ENCODE measurements around the gene SEPTIN1.

Gene SEPTIN1

DNA sequence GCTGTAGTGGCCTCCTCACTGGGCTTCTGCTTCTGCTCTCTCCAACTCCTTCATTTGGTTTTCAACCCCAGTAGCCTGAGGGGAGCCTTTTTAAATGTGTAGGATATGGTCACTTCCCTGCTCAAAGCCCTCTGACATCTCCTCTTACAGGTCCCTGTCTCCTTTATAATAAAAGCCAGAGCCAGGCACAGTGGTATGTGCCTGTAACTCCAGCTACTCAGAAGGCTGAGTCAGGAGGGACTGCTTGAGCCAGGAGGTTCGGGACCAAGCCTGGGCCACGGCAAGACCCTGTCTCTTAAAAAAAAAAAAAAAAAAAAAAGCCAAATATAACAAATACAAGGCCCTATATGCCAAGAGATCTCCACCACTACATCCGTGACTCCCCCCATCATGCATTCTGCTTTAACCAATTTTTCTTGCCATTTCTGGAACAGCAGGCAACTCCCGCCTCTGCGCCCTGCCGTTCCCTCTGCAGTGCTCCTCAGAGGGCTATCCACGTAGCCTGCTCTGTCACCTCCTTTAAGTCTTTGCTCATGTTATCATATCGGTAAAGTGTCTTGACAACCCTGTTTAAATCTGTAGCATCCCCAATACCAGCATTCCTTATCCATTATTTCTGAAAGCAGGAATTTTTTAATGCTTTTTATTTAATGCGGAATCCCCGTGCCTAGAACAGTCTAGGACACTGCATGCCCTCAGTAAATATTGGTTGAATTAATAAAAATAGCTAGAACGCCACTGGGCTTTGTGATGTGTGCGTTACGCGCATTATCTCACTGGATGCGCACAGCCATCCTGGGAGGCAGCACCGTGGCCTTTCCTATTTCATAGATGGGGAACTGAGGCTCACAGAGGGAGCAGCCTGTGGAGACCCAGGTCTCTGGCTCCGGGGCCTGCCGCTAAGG, 34.5 kb upstream of the SEPTIN1 start:
- Histone ChIP-seq H3K27me3 (ENCODE audit: control insufficient read depth in 2 of 2, insufficient read depth in 2 of 2, low read length in 2 of 2) (no peaks in the 10 kb centered on the region), H3K36me3 (ENCODE audit: control insufficient read depth in 2 of 2, insufficient read depth in 2 of 2, low read length in 2 of 2) (peaks cover 17 to 26% of the 10 kb centered on the region in 2 donors), H3K9ac (ENCODE audit: low read depth in 1 of 2, low read length in 2 of 2) (peak overlapping the region; percentile 72 to 82), H3K4me3 (ENCODE audit: low read length in 2 of 2) (peak overlapping the region; percentile 70 to 73), H3K9me3 (ENCODE audit: control insufficient read depth in 2 of 2, low read length in 2 of 2) (no peaks in the 10 kb centered on the region), H3K27ac (ENCODE audit: low read depth in 2 of 2, low read length in 2 of 2) (peak overlapping the region; percentile 88 to 90), H3K4me1 (ENCODE audit: control insufficient read depth in 2 of 2, insufficient read depth in 2 of 2, low read length in 2 of 2) (peaks cover 9 to 15% of the 10 kb centered on the region in 2 donors)

DNA sequence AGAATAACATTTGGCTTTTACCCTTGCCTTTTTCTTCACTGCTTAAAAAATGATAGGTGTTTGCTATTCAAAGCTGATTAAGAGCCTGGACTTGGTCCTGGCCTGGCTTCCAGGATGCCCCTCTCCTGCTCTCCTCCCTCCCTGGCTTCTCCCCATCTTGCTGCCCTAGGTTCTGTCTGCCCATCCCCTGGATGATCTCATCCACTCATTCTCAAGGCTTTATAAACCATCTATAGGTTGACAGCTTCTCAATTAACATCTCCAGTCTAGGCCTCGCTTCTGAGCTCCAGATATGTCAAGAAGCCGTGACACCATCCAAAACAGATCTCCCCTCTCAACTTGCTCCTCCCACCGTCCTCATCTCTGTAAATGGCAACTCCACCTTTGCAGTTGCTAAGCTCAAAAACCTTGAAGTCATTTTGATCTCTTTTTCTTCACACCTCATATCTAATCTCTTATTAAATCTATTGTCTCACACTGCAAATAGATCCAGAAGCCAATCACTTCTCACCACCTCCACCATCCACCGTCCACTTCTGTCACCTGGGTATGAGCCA, 33.8 kb upstream of the SEPTIN1 start:
- Histone ChIP-seq H3K27me3 (ENCODE audit: control insufficient read depth in 2 of 2, insufficient read depth in 2 of 2, low read length in 2 of 2) (no peaks in the 10 kb centered on the region), H3K4me3 (ENCODE audit: low read length in 2 of 2) (no peak overlapping the region), H3K9me3 (ENCODE audit: control insufficient read depth in 2 of 2, low read length in 2 of 2) (no peaks in the 10 kb centered on the region), H3K4me1 (ENCODE audit: control insufficient read depth in 2 of 2, insufficient read depth in 2 of 2, low read length in 2 of 2) (peaks cover 9 to 15% of the 10 kb centered on the region in 2 donors), H3K9ac (ENCODE audit: low read depth in 1 of 2, low read length in 2 of 2) (no peak overlapping the region), H3K36me3 (ENCODE audit: control insufficient read depth in 2 of 2, insufficient read depth in 2 of 2, low read length in 2 of 2) (peaks cover 11 to 27% of the 10 kb centered on the region in 2 donors), H3K27ac (ENCODE audit: low read depth in 2 of 2, low read length in 2 of 2) (no peak overlapping the region)

DNA sequence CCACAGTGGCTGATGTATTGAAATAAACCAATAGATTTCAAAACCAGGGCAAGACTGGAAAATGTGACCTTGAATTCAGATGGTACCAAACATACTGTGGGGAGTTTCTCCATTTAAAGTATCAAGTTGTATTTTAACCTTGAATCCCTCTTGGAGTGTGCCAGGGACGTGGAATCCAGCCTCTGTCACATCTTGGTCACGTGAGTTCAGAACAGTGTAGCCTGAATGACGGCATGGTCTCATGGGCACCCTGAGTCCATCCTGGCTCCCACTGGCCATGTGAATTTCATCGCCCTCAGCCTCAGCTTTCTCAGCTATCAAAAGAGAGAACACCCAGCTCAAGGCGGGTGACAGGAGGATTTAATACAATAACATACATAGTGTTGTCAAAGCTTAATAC, 31.8 kb upstream of the SEPTIN1 start:
- H3K36me3 ChIP-seq (ENCODE audit: control insufficient read depth in 2 of 2, insufficient read depth in 2 of 2, low read length in 2 of 2): peaks cover 3 to 18% of the 10 kb centered on the region in 2 donors
- H3K4me1 ChIP-seq (ENCODE audit: control insufficient read depth in 2 of 2, insufficient read depth in 2 of 2, low read length in 2 of 2): peaks cover 12 to 23% of the 10 kb centered on the region in 2 donors
- H3K9ac ChIP-seq (ENCODE audit: low read depth in 1 of 2, low read length in 2 of 2): no peak overlapping the region
- H3K9me3 ChIP-seq (ENCODE audit: control insufficient read depth in 2 of 2, low read length in 2 of 2): no peaks in the 10 kb centered on the region
- no peak overlapping the region for H3K27ac ChIP-seq (ENCODE audit: low read depth in 2 of 2, low read length in 2 of 2)
- no peak overlapping the region for H3K4me3 ChIP-seq (ENCODE audit: low read length in 2 of 2)
- no peaks in the 10 kb centered on the region for H3K27me3 ChIP-seq (ENCODE audit: control insufficient read depth in 2 of 2, insufficient read depth in 2 of 2, low read length in 2 of 2)

DNA sequence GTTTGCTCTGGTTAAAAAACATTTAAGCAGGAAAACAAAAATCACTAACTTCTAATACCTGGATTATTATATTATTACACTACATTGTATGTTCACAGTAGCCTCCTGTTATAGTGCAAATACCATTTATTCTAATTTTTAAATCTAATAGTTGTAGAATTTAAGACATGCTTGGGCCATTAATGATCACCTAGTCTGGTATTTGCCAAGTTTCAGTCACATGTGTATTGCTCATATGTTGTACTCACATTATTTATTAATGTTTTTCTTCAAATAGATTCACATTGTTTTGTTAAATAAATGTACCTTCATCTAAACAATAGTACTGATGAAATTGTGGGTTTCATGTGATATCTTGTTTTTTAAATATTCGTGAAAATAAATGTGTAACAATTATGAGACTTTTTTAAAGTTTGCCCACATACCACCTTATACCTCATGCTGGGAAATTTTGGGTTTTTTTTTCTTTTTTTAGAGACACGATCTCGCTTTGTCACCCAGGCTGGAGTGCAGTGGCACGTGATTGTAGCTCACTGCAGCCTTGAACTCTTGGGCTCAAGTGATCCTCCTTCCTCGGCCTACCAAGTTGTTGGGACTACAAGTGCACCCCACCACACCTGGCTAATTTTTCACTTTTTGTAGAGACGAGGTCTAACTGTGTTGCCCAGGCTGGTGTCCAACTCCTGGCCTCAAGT, 30.9 kb upstream of the SEPTIN1 start:
- no peak overlapping the region for H3K4me3 ChIP-seq (ENCODE audit: low read length in 2 of 2)
- no peak overlapping the region for H3K9ac ChIP-seq (ENCODE audit: low read depth in 1 of 2, low read length in 2 of 2)
- H3K36me3 ChIP-seq (ENCODE audit: control insufficient read depth in 2 of 2, insufficient read depth in 2 of 2, low read length in 2 of 2): peaks cover 3 to 18% of the 10 kb centered on the region in 2 donors
- peaks cover 12 to 23% of the 10 kb centered on the region in 2 donors for H3K4me1 ChIP-seq (ENCODE audit: control insufficient read depth in 2 of 2, insufficient read depth in 2 of 2, low read length in 2 of 2)
- no peaks in the 10 kb centered on the region for H3K27me3 ChIP-seq (ENCODE audit: control insufficient read depth in 2 of 2, insufficient read depth in 2 of 2, low read length in 2 of 2)
- H3K9me3 ChIP-seq (ENCODE audit: control insufficient read depth in 2 of 2, low read length in 2 of 2): no peaks in the 10 kb centered on the region
- no peak overlapping the region for H3K27ac ChIP-seq (ENCODE audit: low read depth in 2 of 2, low read length in 2 of 2)

DNA sequence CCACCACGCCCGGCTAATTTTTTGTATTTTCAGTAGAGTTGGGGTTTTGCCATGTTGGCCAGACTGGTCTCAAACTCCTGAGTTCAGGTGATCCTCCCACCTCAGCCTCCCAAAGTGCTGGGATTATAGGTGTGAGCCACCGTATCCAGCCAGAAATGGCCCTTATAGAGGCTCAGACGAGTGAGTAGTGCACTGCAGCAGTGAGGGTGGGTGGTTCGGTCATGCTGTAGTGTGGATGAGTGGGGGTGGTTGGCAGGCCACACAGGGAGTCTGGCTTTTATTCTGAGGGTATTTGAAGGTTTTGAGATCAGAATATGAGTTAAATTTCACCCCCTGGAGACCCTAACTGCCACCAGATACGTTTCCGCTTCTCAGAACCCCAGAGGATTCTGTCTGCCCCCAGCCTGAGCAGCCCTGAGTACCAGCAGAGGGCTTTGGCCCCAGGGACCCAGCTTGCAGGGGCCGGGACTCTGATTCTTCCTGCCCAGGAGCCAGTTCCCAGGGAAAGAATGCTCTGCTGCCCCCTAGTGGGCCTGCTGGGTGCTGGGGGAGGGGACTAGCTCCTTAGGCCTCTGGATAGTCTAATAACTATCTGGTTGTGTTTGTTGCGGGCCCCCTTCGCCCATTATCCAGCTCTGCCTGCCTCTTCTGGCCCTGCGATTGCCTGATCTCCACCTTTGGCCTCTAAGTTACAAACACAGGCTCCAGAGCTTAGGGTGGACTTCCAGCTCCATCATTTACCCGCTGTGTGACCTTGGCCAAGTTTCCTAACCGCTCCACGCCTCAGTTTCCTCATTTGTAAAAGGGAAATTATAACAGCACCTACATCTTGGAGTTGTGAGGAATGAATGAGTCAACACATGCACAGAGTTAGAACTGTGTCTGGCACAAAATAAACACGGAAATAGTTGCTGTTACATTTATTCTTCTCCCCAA, 27.0 kb upstream of the SEPTIN1 start:
- peak overlapping the region; percentile 3 to 38 for H3K9ac ChIP-seq (ENCODE audit: low read depth in 1 of 2, low read length in 2 of 2)
- H3K4me3 ChIP-seq (ENCODE audit: low read length in 2 of 2): no peak overlapping the region
- H3K27ac ChIP-seq (ENCODE audit: low read depth in 2 of 2, low read length in 2 of 2): no peak overlapping the region
- H3K27me3 ChIP-seq (ENCODE audit: control insufficient read depth in 2 of 2, insufficient read depth in 2 of 2, low read length in 2 of 2): no peaks in the 10 kb centered on the region
- peaks cover 3 to 18% of the 10 kb centered on the region in 2 donors for H3K36me3 ChIP-seq (ENCODE audit: control insufficient read depth in 2 of 2, insufficient read depth in 2 of 2, low read length in 2 of 2)
- H3K4me1 ChIP-seq (ENCODE audit: control insufficient read depth in 2 of 2, insufficient read depth in 2 of 2, low read length in 2 of 2): peaks cover 13 to 20% of the 10 kb centered on the region in 2 donors
- H3K9me3 ChIP-seq (ENCODE audit: control insufficient read depth in 2 of 2, low read length in 2 of 2): no peaks in the 10 kb centered on the region

DNA sequence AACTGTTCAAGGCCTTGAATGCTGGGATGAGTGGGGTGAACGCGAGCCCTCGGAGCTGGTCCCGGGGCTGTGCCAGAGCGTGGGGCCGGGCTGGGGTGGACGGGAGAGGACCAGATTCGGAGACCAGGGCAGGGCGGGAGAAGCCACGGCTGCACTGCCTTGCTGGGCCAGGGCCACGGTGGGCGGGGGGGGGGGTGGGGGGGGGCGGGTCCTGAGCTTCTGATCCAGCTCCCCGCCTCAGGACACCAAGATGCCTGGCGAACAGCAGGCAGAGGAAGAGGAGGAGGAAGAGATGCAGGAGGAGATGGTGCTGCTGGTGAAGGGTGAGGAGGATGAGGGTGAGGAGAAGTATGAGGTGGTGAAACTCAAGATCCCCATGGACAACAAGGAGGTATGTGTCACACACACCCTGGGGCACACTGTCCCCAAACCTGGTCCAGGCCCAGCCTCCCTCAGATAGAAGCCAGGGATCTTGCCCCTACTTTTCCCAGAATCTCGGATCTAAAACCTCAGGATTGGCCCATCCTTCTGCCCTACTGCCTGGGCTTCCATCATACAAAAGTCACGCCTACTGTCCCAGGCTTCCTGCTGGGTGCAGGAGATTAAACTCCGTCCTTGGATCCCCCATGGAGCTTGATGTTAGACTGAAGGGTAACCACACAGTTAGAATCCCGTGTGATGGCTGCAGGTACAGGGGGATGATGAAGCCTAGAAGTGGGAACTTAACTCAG, 25.6 kb upstream of the SEPTIN1 start:
- H3K4me1 ChIP-seq (ENCODE audit: control insufficient read depth in 2 of 2, insufficient read depth in 2 of 2, low read length in 2 of 2): peaks cover 13 to 20% of the 10 kb centered on the region in 2 donors
- H3K4me3 ChIP-seq (ENCODE audit: low read length in 2 of 2): peak overlapping the region; percentile 75 to 81
- peak overlapping the region; percentile 77 to 80 for H3K27ac ChIP-seq (ENCODE audit: low read depth in 2 of 2, low read length in 2 of 2)
- peak overlapping the region; percentile 63 to 77 for H3K9ac ChIP-seq (ENCODE audit: low read depth in 1 of 2, low read length in 2 of 2)
- peaks cover 0 to 16% of the 10 kb centered on the region in 2 donors for H3K36me3 ChIP-seq (ENCODE audit: control insufficient read depth in 2 of 2, insufficient read depth in 2 of 2, low read length in 2 of 2)
- H3K27me3 ChIP-seq (ENCODE audit: control insufficient read depth in 2 of 2, insufficient read depth in 2 of 2, low read length in 2 of 2): no peaks in the 10 kb centered on the region
- no peaks in the 10 kb centered on the region for H3K9me3 ChIP-seq (ENCODE audit: control insufficient read depth in 2 of 2, low read length in 2 of 2)

DNA sequence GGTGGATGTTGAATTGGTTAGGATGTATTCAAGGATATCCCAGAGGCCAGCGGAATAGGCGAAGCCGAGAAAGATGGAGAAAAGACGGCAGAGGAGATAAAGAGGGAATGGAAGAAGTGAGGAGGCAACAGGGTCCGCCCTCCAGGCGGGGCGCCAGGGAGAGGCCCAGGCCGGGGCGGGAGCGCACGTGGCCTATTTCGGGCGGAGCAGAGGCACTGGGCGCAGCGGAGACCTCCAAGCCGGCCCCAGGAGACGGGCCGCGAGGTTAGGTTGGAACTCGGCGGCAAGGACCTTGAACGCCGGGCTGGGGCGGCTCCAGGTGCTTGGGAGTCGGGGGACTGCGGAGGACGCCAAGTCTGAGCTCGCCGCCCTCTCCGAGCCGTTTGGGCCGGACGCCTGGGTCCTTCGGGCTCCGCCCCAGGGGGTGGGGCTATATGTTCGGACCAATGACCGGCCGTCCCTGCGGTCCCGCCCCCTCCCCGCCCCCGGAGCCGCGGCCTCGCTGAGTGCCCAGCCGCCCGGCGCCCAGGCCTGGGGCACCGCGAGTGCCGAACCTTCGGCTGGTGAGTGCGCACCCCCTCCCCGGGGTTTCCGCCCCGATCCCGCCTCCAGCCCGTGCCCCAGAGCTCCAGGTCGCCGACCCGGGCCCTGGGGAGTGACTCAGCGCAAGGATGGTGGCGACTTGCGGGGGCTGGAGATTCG, 24.9 kb upstream of the SEPTIN1 start, which contains the start of gene ZNF771:
Gene ZNF771, plus strand, starts transcription at position 505 of the 702 bp plus-strand sequence. CDS start 448 bp downstream, outside the sequence.
- no peaks in the 10 kb centered on the region for H3K9me3 ChIP-seq (ENCODE audit: control insufficient read depth in 2 of 2, low read length in 2 of 2)
- H3K27me3 ChIP-seq (ENCODE audit: control insufficient read depth in 2 of 2, insufficient read depth in 2 of 2, low read length in 2 of 2): no peaks in the 10 kb centered on the region
- H3K27ac ChIP-seq (ENCODE audit: low read depth in 2 of 2, low read length in 2 of 2): peak within 1 kb of the TSS; percentile 77 to 80
- peaks cover 13 to 20% of the 10 kb centered on the region in 2 donors for H3K4me1 ChIP-seq (ENCODE audit: control insufficient read depth in 2 of 2, insufficient read depth in 2 of 2, low read length in 2 of 2)
- H3K4me3 ChIP-seq (ENCODE audit: low read length in 2 of 2): peak within 1 kb of the TSS; percentile 75 to 81
- peak within 1 kb of the TSS; percentile 77 to 80 for H3K9ac ChIP-seq (ENCODE audit: low read depth in 1 of 2, low read length in 2 of 2)
- H3K36me3 ChIP-seq (ENCODE audit: control insufficient read depth in 2 of 2, insufficient read depth in 2 of 2, low read length in 2 of 2): peaks cover 0 to 10% of the 10 kb centered on the region in 2 donors

DNA sequence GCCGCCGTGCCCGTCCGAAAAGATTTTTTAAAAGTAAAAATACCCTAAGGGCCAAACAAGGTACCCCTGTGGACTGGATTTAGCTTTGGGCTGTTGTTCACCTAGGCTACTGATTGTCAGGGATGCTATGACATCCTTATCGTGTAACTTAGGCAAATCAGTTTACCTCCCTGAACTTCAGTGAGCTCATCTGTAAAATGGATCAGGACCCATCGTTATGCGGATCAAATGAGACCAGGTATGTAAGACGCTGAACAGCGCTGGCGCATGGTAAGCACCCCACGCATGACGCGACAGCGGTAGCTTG, 24.4 kb upstream of the SEPTIN1 start:
- H3K9me3 ChIP-seq (ENCODE audit: control insufficient read depth in 2 of 2, low read length in 2 of 2): no peaks in the 10 kb centered on the region
- no peaks in the 10 kb centered on the region for H3K27me3 ChIP-seq (ENCODE audit: control insufficient read depth in 2 of 2, insufficient read depth in 2 of 2, low read length in 2 of 2)
- peak overlapping the region; percentile 75 to 81 for H3K4me3 ChIP-seq (ENCODE audit: low read length in 2 of 2)
- peak overlapping the region; percentile 77 to 80 for H3K9ac ChIP-seq (ENCODE audit: low read depth in 1 of 2, low read length in 2 of 2)
- H3K4me1 ChIP-seq (ENCODE audit: control insufficient read depth in 2 of 2, insufficient read depth in 2 of 2, low read length in 2 of 2): peaks cover 13 to 20% of the 10 kb centered on the region in 2 donors
- peak overlapping the region; percentile 77 to 80 for H3K27ac ChIP-seq (ENCODE audit: low read depth in 2 of 2, low read length in 2 of 2)
- H3K36me3 ChIP-seq (ENCODE audit: control insufficient read depth in 2 of 2, insufficient read depth in 2 of 2, low read length in 2 of 2): peaks cover 0 to 5% of the 10 kb centered on the region in 2 donors
